HCT116 (cell line): Measurements from ENCODE around the gene UMOD. TPM values are rescaled to one million over a fixed set of nuclear protein-coding genes. Genes with fewer than 3 reads are reported as not detected.

Experiments
- ATAC-seq: fragments of 200-7000 bp; cut with Tn5 transposase; 2 replicates; pipeline ENCODE4 v1.9.1; 2020; ENCODE audit warnings: mild to moderate bottlenecking, moderate library complexity
- BruUV-seq: library from RNA; stranded (reverse); fragments of 400-500 nt; replicated peaks from 2 replicates; lab custom pipeline; 2021; lab: Mats Ljungman, UMichigan
- CTCF ChIA-PET: fragments of 300-600 bp; sonication (Branson Sonifier 250); formaldehyde crosslinking; loops from one replicate; lab custom pipeline; 2021; ENCODE audit warnings: antibody characterized with exemption; lab: Charles Lee
- POLR2A ChIA-PET: fragments of 300-600, 350-600 bp; sonication (Branson Sonifier 250); formaldehyde crosslinking; loops from one replicate; lab custom pipeline; 2021; ENCODE audit warnings: antibody characterized with exemption; lab: Charles Lee
- RAD21 ChIA-PET, 2 experiments: fragments of 300-600 bp; sonication (Branson Sonifier 250); formaldehyde crosslinking; loops; one replicate each; lab custom pipeline; 2023; ENCODE audit warnings: low total read pairs in 2 of 2; ENCODE audit not compliant: uncharacterized antibody in 2 of 2, unreplicated experiment in 2 of 2, low non-redundant PET in 1 of 2; lab: Charles Lee
- DNase-seq: peaks from one replicate; pipeline ENCODE4 v3.0.0-alpha.2; 2010; ENCODE audit warnings: low read depth, low spot score
- H2AFZ ChIP-seq: fragments of 200-600 bp; shearing (Covaris generic), sonication (generic); 2 replicates; pipeline ENCODE4 v1.6.1; 2017; ENCODE audit warnings: low read depth, mixed run types, mixed read lengths, antibody characterized with exemption, low read length; ENCODE audit not compliant: poor library complexity, severe bottlenecking
- H3K27ac ChIP-seq: 2 replicates; pipeline ENCODE4 v1.5.1; 2012; ENCODE audit warnings: low read depth, low read length
- H3K27me3 ChIP-seq: fragments of 200-600 bp; sonication (generic); 2 replicates; pipeline ENCODE4 v1.6.1; 2016; ENCODE audit warnings: mixed run types, low read length, mixed read lengths; ENCODE audit not compliant: insufficient read depth
- H3K36me3 ChIP-seq, 2 experiments: fragments of 200-500 bp in 1 of 2; fragments of 200-600 bp in 1 of 2; sonication (Bioruptor generic) in 1 of 2; sonication (generic) in 1 of 2; 2 replicates each; pipeline versions ENCODE4 v1.5.1 to v1.6.1; 2014 to 2016; ENCODE audit warnings: low read length in 2 of 2, inconsistent platforms in 1 of 2, mixed read lengths in 1 of 2, mixed run types in 1 of 2; ENCODE audit not compliant: insufficient read depth in 2 of 2, control insufficient read depth in 1 of 2
- H3K4me1 ChIP-seq, 2 experiments: fragments of 200-600 bp in 1 of 2; sonication (generic) in 1 of 2; 2 replicates each; pipeline versions ENCODE4 v1.5.1 to v1.6.1; 2012 to 2017; ENCODE audit warnings: low read length in 2 of 2, inconsistent platforms in 1 of 2, mild to moderate bottlenecking in 1 of 2, mixed read lengths in 1 of 2, mixed run types in 1 of 2, moderate library complexity in 1 of 2; ENCODE audit not compliant: insufficient read depth in 2 of 2, control insufficient read depth in 1 of 2
- H3K4me2 ChIP-seq: fragments of 200-600 bp; sonication (generic); 2 replicates; pipeline ENCODE4 v1.6.1; 2017; ENCODE audit warnings: mixed run types, low read length, mixed read lengths
- H3K4me3 ChIP-seq, 2 experiments: fragments of 200-600 bp in 1 of 2; sonication (generic) in 1 of 2; replicated peaks in 1 of 2; 2 replicates each; pipeline ENCODE4 v1.5.1; 2011 to 2016; ENCODE audit warnings: low read length in 2 of 2, control low read depth in 1 of 2, low read depth in 1 of 2, mild to moderate bottlenecking in 1 of 2, mixed read lengths in 1 of 2, mixed run types in 1 of 2
- H3K79me2 ChIP-seq: fragments of 200-600 bp; sonication (generic); 2 replicates; pipeline ENCODE4 v1.6.1; 2017; ENCODE audit warnings: mild to moderate bottlenecking, mixed run types, low read length, moderate library complexity, mixed read lengths; ENCODE audit not compliant: insufficient read depth
- H3K9ac ChIP-seq: fragments of 200-600 bp; sonication (generic); 2 replicates; pipeline ENCODE4 v1.6.1; 2016; ENCODE audit warnings: low read length, mixed read lengths
- H3K9me2 ChIP-seq: fragments of 200-600 bp; sonication (generic), shearing (Covaris generic); 2 replicates; pipeline ENCODE4 v1.6.1; 2017; ENCODE audit warnings: mixed run types, mild to moderate bottlenecking, moderate library complexity; ENCODE audit not compliant: insufficient read depth
- H3K9me3 ChIP-seq, 2 experiments: fragments of 200-500 bp in 1 of 2; fragments of 200-600 bp in 1 of 2; sonication (Bioruptor generic) in 1 of 2; sonication (generic) in 1 of 2; 2 replicates each; pipeline ENCODE4 v1.6.1; 2014 to 2017; ENCODE audit warnings: low read length in 2 of 2, mixed read lengths in 2 of 2, inconsistent platforms in 1 of 2, low read depth in 1 of 2, mild to moderate bottlenecking in 1 of 2, mixed run types in 1 of 2, moderate library complexity in 1 of 2; ENCODE audit not compliant: control insufficient read depth in 1 of 2, insufficient read depth in 1 of 2
- H4K20me1 ChIP-seq: fragments of 200-600 bp; sonication (generic), shearing (Covaris generic); 2 replicates; pipeline ENCODE4 v1.6.1; 2017; ENCODE audit warnings: mixed run types, mild to moderate bottlenecking, moderate library complexity; ENCODE audit not compliant: insufficient read depth
- CBX3 ChIP-seq: IDR thresholded peaks from 2 replicates; pipeline ENCODE4 v1.6.1; 2012; ENCODE audit warnings: low read depth
- CEBPB ChIP-seq: IDR thresholded peaks from 2 replicates; pipeline ENCODE4 v1.6.1; 2012; ENCODE audit warnings: low read depth
- JUND ChIP-seq: IDR thresholded peaks from 2 replicates; pipeline ENCODE4 v1.6.1; 2012
- SIN3A ChIP-seq: IDR thresholded peaks from 2 replicates; pipeline ENCODE4 v1.6.1; 2012; ENCODE audit warnings: low read depth
- SRF ChIP-seq: IDR thresholded peaks from 2 replicates; pipeline ENCODE4 v1.6.1; 2012; ENCODE audit warnings: low read depth
- ZFX ChIP-seq: fragments of 450-650 bp; IDR thresholded peaks from 2 replicates; pipeline ENCODE4 v1.6.1; 2017
- intact Hi-C: fragments of 100-400 bp; cut with micrococcal nuclease; formaldehyde crosslinking; loops from 2 replicates; pipeline ENCODE4 v1.10.0; 2022
- total RNA-seq: library from RNA; stranded (reverse); gene quantifications from one replicate; pipeline ENCODE4 v1.2.1, GENCODE V29; 2021; ENCODE audit not compliant: unreplicated experiment
- TF ChIP-seq, protein P1 (sequence below), 3 experiments: fragments of 200-600 bp in 1 of 3; sonication (generic) in 1 of 3; IDR thresholded peaks in 2 of 3; conservative IDR thresholded peaks in 1 of 3; 2 replicates each; pipeline ENCODE4 v1.5.1; 2012 to 2017; ENCODE audit warnings: low read depth in 2 of 3, low read length in 2 of 3, antibody characterized with exemption in 1 of 3, borderline replicate concordance in 1 of 3, control low read depth in 1 of 3, mild to moderate bottlenecking in 1 of 3, mixed read lengths in 1 of 3, mixed run types in 1 of 3, moderate library complexity in 1 of 3; ENCODE audit not compliant: insufficient read depth in 1 of 3
- TF ChIP-seq, protein P2 (sequence below): IDR thresholded peaks from 2 replicates; pipeline ENCODE4 v1.6.1; 2012; ENCODE audit warnings: low read depth

Gene UMOD
- total RNA-seq, 1 experiment from 2014 or later = not detected

- ATAC-seq (no peak), DNase-seq (no peak)
- Histone ChIP-seq H3K9ac (no peak overlapping the region), H3K79me2 (no peaks in the 10 kb centered on the region), H3K27me3 (peaks cover 8% of the 10 kb centered on the region; the same call in 1 of the 2 replicates), H3K27ac (no peak overlapping the region), H3K4me2 (no peak overlapping the region), H3K9me2 (no peaks in the 10 kb centered on the region), H3K36me3 (no peaks in the 10 kb centered on the region), H2AFZ (no peak overlapping the region), H4K20me1 (no peaks in the 10 kb centered on the region), H3K9me3 (no peaks in the 10 kb centered on the region), H3K4me3 (no peak overlapping the region), H3K4me1 (no peaks in the 10 kb centered on the region)
- TF ChIP-seq CEBPB (no peak), CBX3 (no peak), JUND (no peak), SRF (no peak), ZFX (no peak), SIN3A (no peak)
- TF ChIP-seq, protein P1, sequence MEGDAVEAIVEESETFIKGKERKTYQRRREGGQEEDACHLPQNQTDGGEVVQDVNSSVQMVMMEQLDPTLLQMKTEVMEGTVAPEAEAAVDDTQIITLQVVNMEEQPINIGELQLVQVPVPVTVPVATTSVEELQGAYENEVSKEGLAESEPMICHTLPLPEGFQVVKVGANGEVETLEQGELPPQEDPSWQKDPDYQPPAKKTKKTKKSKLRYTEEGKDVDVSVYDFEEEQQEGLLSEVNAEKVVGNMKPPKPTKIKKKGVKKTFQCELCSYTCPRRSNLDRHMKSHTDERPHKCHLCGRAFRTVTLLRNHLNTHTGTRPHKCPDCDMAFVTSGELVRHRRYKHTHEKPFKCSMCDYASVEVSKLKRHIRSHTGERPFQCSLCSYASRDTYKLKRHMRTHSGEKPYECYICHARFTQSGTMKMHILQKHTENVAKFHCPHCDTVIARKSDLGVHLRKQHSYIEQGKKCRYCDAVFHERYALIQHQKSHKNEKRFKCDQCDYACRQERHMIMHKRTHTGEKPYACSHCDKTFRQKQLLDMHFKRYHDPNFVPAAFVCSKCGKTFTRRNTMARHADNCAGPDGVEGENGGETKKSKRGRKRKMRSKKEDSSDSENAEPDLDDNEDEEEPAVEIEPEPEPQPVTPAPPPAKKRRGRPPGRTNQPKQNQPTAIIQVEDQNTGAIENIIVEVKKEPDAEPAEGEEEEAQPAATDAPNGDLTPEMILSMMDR (IDR thresholded peaks at IDR 0.05 in 2 of 3, conservative IDR thresholded peaks at IDR 0.05 in 1 of 3; ENCODE audit: borderline replicate concordance in 1 of 3, insufficient read depth in 1 of 3, low read depth in 2 of 3, low read length in 2 of 3) = no peak
- TF ChIP-seq, protein P2, sequence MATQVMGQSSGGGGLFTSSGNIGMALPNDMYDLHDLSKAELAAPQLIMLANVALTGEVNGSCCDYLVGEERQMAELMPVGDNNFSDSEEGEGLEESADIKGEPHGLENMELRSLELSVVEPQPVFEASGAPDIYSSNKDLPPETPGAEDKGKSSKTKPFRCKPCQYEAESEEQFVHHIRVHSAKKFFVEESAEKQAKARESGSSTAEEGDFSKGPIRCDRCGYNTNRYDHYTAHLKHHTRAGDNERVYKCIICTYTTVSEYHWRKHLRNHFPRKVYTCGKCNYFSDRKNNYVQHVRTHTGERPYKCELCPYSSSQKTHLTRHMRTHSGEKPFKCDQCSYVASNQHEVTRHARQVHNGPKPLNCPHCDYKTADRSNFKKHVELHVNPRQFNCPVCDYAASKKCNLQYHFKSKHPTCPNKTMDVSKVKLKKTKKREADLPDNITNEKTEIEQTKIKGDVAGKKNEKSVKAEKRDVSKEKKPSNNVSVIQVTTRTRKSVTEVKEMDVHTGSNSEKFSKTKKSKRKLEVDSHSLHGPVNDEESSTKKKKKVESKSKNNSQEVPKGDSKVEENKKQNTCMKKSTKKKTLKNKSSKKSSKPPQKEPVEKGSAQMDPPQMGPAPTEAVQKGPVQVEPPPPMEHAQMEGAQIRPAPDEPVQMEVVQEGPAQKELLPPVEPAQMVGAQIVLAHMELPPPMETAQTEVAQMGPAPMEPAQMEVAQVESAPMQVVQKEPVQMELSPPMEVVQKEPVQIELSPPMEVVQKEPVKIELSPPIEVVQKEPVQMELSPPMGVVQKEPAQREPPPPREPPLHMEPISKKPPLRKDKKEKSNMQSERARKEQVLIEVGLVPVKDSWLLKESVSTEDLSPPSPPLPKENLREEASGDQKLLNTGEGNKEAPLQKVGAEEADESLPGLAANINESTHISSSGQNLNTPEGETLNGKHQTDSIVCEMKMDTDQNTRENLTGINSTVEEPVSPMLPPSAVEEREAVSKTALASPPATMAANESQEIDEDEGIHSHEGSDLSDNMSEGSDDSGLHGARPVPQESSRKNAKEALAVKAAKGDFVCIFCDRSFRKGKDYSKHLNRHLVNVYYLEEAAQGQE = no peak
- intact Hi-C loops = no loop called here
- BruUV-seq = no TSS peak
- ChIA-PET RAD21 (no interaction called here), POLR2A (no interaction called here), CTCF (interaction anchor here (0.9 to 3.5 kb wide), 2 partner anchors 9 to 11 kb away, joined by 3 to 15 read pairs; no protein-coding TSS in a partner anchor)
Measured at GRCh38 chr16:20393801-20394577, 41.5 kb upstream of the UMOD start.
